HUDEP-2 (cell line): ENCODE measurements around the gene TARDBP.
A peak's percentile ranks its signal among the peaks of the same experiment; 100 is the strongest.
"Not testable (repeated sequence)": the region's sequence is repeated elsewhere in the genome, so short reads cannot be mapped to it uniquely, and the experiment has no call there.

Experiments
- DNase-seq, 76 experiments: peaks; one replicate each; lab custom pipeline; 2025; ENCODE audit not compliant: unreplicated experiment in 76 of 76; lab: John Stamatoyannopoulos, UW

TARDBP gene

GRCh38 chr1:11041048-11041447 lies 28.6 kb downstream of the TARDBP start:
- no peak for DNase-seq

DNA sequence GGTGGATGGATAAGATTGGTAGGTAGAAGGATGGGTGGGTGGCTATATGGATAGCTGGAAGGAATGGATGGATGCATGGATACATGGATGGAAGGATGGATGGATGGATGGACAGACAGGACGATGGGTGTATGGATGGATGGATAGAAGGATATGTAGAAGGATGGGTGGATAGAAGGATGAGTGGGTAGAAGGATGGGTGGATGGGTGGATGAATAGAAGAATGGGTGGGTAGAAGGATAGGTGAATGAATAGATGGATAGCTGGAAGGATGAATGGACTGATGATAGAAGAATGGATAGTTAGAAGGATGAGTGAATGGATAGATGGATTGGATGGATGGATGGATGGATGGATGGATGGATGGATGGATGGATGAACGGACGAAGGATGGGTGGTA lies 29.6 kb downstream of the TARDBP start:
- no peak for DNase-seq

GRCh38 chr1:11042995-11043874 lies 30.8 kb downstream of the TARDBP start:
- DNase-seq: no peak

DNA sequence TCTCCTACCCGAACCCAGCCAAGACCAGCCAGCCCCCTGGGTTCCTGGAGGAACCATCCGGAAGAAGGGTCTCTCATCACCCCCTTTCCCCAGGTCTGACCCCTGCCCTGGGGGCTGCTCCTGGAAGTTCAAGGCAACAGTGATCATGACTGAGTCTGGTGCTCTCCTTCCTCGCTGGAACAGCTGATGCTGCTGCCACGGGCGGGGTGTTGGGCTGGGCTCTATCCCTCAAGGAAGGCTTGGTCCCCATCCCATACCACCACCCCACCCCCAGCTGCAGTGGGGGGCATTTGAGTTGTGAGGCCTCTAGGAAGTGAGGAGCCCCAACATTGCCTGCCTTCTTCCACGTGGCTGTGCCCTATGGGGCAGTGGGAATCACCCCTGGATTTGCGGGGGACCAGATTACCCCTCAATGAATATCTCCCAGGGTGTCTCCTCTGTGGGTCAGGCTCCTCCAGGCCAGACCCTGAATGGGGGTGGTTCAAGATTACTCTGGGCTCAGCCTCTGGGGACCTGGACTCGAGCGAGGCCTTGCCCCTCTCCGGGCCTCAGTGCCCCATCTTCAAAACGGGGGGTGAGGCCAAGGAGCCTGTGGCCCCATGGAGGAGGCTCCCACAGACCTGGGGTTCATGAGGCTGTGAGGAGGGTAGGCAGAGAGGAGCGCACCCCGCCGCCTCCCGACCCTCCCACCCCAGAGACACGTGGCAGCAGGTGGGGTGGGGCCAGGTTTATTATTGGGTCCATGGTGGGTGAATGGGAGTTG lies 31.8 kb downstream of the TARDBP start:
- DNase-seq: no peak

- DNase-seq: no peak
These were observed 32.5 kb downstream of the TARDBP start for GRCh38 chr1:11044849-11045427.

DNA sequence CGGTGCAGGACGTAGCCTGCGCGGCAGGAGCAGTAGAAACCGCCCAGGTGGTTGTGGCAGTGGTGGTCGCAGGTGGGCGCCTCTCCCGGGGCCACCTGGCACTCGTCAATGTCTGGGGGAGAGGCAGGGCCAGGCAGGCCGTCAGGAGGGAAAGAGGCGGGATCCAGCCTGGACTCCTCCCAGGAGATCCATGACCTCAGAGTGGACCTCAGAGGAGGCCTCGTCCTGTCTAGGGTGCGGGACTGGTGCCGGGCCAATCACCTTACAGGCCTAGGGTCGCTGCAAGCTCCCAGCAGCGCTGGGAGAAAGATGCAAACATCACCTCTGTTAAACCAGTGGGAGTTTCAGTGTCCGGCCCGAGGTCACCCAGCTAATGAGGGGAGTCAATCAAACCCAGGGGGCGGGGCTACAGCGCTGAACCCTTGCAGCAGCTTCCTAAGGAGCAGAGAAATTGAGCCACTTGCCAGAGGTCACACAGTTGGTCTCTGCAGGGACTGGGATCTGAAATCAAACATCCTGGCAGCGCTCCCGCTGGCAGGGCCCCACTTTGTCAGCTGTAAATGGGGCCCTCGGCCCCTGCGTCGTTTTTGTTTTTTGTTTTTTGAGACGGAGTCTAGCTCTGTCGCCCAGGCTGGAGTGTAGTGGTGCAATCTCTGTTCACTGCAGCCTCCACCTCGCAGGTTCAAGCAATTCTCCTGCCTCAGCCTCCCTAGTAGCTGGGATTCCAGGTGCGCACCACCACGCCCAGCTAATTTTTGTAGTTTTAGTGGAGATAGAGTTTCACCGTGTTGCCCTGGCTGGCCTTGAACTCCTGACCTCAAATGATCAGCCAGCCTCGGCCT lies 33.2 kb downstream of the TARDBP start:
- DNase-seq: no peak

- DNase-seq: no peak
These were observed 33.8 kb downstream of the TARDBP start for GRCh38 chr1:11046270-11046566.

DNA sequence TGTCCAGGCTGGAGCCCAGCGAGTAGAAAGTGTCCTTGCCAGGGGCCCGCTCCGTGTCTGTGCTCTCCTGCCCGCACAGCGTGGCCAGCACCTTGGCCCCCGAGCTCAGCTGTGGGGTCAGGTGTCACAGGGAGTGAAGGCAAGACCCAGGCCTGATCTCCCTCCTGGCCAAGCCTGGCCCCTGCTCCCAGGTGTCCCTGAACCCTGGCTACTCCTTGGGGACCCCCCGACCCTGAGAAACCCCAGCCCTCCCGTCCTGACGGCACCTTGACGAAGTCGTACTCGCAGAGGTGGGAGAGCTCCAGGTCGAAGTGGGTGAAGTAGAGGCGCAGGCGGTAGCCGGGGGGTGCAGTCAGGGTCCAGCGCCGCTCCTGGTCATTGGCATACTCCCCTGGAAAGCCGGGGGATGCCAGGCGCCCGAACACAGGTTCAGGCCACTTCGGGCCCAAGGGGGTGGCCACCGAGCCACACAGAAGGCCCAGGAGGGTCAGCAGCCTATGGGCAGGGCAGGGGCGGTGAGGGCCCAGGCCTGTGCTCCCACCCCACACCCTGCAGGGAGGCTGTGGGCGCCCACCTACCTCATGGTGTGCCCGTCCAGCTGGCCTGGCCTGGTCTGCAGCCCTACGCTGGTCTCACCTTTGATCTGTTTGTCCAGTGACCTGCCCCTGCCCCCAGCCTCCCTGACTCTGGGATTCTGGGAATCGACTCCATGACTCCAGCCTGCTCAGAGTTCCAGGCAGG lies 34.3 kb downstream of the TARDBP start, which contains the start of gene MASP2:
Gene MASP2, minus strand, starts transcription at position 615 of the 741 bp plus-strand sequence. Its CDS starts 32 bp downstream, at position 583.
- no peak for DNase-seq

- DNase-seq: not testable (repeated sequence)
These were observed 38.7 kb downstream of the TARDBP start for GRCh38 chr1:11051121-11051520.

- no peak for DNase-seq
These were observed 39.5 kb downstream of the TARDBP start for GRCh38 chr1:11051781-11052511.

- DNase-seq: peak in 13 of 76 experiments; percentile 12 to 37 (median 19)
These were observed 40.6 kb downstream of the TARDBP start for GRCh38 chr1:11052839-11053757.

DNA sequence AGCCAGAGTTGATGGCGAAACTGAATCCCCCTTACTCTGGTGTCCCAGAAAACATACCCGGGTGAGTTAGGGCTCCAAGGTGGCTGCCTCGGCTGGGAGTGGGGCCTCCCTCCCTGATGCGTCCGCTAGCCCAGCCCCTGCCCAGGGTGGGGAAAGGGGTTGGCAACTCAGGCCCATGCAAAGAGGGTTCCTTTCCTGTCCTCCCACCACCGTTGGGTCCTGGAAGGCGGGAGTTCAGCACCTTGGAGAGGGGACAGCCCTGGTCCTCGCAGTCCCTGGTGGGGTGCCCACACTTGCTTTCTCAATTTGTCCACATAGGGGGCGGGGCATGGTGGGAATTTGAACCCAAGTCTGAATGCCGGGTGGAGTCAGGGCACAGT lies 41.3 kb downstream of the TARDBP start:
- DNase-seq: peak in 6 of 76 experiments; percentile 8 to 30 (median 20)

DNA sequence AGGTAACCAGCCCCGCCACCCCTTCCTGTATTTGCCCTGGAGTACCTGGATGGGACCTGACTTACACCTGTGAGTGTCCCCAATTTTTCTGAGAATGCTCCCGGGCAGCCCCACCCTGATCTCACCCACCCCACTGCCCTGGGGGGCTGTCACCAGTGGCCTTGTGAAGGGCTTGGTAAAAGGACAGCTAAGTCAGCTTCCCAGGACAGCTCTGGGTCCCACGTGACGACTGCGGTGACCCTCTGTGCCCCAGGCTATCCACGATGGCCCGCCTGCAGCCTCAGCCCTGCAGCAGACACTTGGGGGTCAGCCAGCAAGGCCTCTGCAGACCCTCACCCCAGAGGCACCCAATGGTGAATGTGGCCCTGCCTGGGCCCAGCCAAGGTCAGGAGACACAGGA lies 41.7 kb downstream of the TARDBP start:
- no peak for DNase-seq

GRCh38 chr1:11054666-11055065 lies 42.2 kb downstream of the TARDBP start:
- no peak for DNase-seq

GRCh38 chr1:11055676-11056075 lies 43.2 kb downstream of the TARDBP start:
- no peak for DNase-seq

- DNase-seq: no peak
These were observed 44.0 kb downstream of the TARDBP start for GRCh38 chr1:11056504-11056903.

DNA sequence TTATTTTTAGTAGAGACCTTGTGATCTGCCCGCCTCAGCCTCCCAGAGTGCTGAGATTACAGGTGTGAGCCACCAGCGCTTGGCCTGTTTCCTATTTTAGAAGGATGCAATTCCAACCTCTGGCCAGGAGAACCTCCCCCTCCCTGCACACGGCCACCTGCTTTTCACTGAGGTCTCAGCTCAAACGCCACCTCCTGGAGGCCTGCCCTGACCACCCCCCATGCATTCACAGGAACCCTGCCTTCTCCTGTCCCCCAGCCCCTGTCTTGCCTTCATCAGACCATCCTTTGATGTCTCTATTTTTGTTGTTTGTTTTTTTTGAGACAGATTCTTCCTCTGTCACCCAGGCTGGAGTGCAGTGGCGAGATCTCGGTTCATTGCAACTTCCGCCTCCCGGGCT lies 45.0 kb downstream of the TARDBP start:
- no peak for DNase-seq

GRCh38 chr1:11058026-11058425 lies 45.6 kb downstream of the TARDBP start:
- DNase-seq: no peak
